Measurements from ENCODE around the gene NPAS1. TPM values are rescaled to one million over a fixed set of nuclear protein-coding genes. Genes with fewer than 3 reads are reported as not detected.
A peak's percentile ranks its signal among the peaks of the same experiment; 100 is the strongest.

The NPAS1 gene
- total and polyA plus RNA-seq, 2 experiments from 2014 or later: 5.6 to 9.8 TPM

DNA sequence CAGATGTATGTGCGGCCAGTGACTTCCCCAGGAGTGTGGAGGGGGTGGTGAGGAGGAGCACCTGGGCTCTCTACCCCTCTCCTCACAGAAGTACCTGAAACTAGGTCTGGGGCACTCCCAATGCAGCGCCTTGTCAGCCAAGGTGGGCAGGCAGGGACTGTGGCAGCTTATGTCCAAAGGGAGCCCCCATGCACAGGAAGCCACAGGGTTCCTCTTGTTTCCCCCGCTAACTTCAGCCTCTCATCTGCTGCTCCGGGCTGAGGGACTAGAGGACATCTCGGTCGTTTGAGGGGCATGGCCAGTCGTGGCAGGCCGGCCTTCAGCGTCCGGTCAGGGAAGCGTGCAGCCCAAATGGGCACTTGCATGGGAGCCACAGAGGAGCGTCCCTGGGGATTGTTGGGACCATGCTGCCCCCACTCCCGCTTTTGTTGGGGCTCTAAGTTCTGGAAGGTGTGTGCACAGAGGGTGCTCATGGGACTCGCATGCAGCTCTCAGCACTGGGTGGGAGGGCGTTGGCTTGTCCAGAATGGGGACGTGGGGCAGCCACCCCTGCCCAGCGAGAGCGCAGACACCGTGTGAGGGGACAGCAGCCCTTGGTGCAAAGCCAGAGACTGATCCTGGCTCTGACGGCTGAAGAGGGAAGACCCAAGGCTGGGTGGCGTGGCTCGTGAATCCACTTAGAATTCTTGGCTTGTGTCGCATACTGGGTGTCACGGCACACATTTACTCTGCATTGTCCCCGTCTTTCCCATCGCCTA, 16.6 kb upstream of the NPAS1 start:
- H3K4me1 ChIP-seq (ENCODE audit: insufficient read depth): peaks cover 7% of the 10 kb centered on the region; the same call in 1 of the 2 replicates
- no peaks in the 10 kb centered on the region for H4K20me1 ChIP-seq (replicated peaks; ENCODE audit: insufficient read depth)
- H3K9me2 ChIP-seq (ENCODE audit: insufficient read depth): no peaks in the 10 kb centered on the region
- no peak overlapping the region for H3K27ac ChIP-seq (ENCODE audit: low read depth)
- Mint-ChIP-seq H3K27ac (peak overlapping the region; percentile 70; the same call in 1 of the 2 replicates), H3K4me1 (peaks cover 25% of the 10 kb centered on the region), H3K4me3 (no peak overlapping the region), H3K27me3 (ENCODE audit: insufficient read depth, low read depth, poor library complexity) (peaks cover 20% of the 10 kb centered on the region), H3K9me3 (peaks cover 4% of the 10 kb centered on the region; the same call in 1 of the 3 replicates), H3K36me3 (ENCODE audit: low read depth) (peaks cover 27% of the 10 kb centered on the region)
- DNase-seq (ENCODE audit: low spot score) (no peak), ATAC-seq (no peak)
- no peaks in the 10 kb centered on the region for H3K27me3 ChIP-seq (ENCODE audit: insufficient read depth)
- H2AFZ ChIP-seq: no peak overlapping the region
- no peaks in the 10 kb centered on the region for H3K36me3 ChIP-seq (ENCODE audit: insufficient read depth)
- H3K4me3 ChIP-seq: no peak overlapping the region
- H3K79me2 ChIP-seq (replicated peaks; ENCODE audit: insufficient read depth): no peaks in the 10 kb centered on the region
- TF ChIP-seq JUNB (IDR thresholded peaks at IDR 0.05; ENCODE audit: unreplicated experiment) (no peak), EZH2 (IDR thresholded peaks at IDR 0.05; ENCODE audit: low read depth, unreplicated experiment) (no peak), ZNF114 (CRISPR knock-in tag; IDR thresholded peaks at IDR 0.05) (no peak), STAT1 (IDR thresholded peaks at IDR 0.05; ENCODE audit: unreplicated experiment) (no peak), POLR2AphosphoS5 (IDR thresholded peaks at IDR 0.05; ENCODE audit: low read depth) (no peak), ZNF331 (CRISPR knock-in tag; IDR thresholded peaks at IDR 0.05; ENCODE audit: low read depth) (no peak), EZH2phosphoT487 (IDR thresholded peaks at IDR 0.05; ENCODE audit: unreplicated experiment) (no peak), NANOG (IDR thresholded peaks at IDR 0.05; ENCODE audit: borderline replicate concordance) (no peak), CREB1 (CRISPR knock-in tag; IDR thresholded peaks at IDR 0.05; ENCODE audit: low read depth) (no peak)
- TF ChIP-seq, protein P1, sequence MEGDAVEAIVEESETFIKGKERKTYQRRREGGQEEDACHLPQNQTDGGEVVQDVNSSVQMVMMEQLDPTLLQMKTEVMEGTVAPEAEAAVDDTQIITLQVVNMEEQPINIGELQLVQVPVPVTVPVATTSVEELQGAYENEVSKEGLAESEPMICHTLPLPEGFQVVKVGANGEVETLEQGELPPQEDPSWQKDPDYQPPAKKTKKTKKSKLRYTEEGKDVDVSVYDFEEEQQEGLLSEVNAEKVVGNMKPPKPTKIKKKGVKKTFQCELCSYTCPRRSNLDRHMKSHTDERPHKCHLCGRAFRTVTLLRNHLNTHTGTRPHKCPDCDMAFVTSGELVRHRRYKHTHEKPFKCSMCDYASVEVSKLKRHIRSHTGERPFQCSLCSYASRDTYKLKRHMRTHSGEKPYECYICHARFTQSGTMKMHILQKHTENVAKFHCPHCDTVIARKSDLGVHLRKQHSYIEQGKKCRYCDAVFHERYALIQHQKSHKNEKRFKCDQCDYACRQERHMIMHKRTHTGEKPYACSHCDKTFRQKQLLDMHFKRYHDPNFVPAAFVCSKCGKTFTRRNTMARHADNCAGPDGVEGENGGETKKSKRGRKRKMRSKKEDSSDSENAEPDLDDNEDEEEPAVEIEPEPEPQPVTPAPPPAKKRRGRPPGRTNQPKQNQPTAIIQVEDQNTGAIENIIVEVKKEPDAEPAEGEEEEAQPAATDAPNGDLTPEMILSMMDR (conservative IDR thresholded peaks at IDR 0.05; ENCODE audit: low read depth in 2 of 2): no peak
- TF ChIP-seq, protein P2, sequence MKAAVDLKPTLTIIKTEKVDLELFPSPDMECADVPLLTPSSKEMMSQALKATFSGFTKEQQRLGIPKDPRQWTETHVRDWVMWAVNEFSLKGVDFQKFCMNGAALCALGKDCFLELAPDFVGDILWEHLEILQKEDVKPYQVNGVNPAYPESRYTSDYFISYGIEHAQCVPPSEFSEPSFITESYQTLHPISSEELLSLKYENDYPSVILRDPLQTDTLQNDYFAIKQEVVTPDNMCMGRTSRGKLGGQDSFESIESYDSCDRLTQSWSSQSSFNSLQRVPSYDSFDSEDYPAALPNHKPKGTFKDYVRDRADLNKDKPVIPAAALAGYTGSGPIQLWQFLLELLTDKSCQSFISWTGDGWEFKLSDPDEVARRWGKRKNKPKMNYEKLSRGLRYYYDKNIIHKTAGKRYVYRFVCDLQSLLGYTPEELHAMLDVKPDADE (IDR thresholded peaks at IDR 0.05): no peak
- TF ChIP-seq, protein P3, sequence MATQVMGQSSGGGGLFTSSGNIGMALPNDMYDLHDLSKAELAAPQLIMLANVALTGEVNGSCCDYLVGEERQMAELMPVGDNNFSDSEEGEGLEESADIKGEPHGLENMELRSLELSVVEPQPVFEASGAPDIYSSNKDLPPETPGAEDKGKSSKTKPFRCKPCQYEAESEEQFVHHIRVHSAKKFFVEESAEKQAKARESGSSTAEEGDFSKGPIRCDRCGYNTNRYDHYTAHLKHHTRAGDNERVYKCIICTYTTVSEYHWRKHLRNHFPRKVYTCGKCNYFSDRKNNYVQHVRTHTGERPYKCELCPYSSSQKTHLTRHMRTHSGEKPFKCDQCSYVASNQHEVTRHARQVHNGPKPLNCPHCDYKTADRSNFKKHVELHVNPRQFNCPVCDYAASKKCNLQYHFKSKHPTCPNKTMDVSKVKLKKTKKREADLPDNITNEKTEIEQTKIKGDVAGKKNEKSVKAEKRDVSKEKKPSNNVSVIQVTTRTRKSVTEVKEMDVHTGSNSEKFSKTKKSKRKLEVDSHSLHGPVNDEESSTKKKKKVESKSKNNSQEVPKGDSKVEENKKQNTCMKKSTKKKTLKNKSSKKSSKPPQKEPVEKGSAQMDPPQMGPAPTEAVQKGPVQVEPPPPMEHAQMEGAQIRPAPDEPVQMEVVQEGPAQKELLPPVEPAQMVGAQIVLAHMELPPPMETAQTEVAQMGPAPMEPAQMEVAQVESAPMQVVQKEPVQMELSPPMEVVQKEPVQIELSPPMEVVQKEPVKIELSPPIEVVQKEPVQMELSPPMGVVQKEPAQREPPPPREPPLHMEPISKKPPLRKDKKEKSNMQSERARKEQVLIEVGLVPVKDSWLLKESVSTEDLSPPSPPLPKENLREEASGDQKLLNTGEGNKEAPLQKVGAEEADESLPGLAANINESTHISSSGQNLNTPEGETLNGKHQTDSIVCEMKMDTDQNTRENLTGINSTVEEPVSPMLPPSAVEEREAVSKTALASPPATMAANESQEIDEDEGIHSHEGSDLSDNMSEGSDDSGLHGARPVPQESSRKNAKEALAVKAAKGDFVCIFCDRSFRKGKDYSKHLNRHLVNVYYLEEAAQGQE (IDR thresholded peaks at IDR 0.05; ENCODE audit: unreplicated experiment): no peak
- TF ChIP-seq, protein P4, sequence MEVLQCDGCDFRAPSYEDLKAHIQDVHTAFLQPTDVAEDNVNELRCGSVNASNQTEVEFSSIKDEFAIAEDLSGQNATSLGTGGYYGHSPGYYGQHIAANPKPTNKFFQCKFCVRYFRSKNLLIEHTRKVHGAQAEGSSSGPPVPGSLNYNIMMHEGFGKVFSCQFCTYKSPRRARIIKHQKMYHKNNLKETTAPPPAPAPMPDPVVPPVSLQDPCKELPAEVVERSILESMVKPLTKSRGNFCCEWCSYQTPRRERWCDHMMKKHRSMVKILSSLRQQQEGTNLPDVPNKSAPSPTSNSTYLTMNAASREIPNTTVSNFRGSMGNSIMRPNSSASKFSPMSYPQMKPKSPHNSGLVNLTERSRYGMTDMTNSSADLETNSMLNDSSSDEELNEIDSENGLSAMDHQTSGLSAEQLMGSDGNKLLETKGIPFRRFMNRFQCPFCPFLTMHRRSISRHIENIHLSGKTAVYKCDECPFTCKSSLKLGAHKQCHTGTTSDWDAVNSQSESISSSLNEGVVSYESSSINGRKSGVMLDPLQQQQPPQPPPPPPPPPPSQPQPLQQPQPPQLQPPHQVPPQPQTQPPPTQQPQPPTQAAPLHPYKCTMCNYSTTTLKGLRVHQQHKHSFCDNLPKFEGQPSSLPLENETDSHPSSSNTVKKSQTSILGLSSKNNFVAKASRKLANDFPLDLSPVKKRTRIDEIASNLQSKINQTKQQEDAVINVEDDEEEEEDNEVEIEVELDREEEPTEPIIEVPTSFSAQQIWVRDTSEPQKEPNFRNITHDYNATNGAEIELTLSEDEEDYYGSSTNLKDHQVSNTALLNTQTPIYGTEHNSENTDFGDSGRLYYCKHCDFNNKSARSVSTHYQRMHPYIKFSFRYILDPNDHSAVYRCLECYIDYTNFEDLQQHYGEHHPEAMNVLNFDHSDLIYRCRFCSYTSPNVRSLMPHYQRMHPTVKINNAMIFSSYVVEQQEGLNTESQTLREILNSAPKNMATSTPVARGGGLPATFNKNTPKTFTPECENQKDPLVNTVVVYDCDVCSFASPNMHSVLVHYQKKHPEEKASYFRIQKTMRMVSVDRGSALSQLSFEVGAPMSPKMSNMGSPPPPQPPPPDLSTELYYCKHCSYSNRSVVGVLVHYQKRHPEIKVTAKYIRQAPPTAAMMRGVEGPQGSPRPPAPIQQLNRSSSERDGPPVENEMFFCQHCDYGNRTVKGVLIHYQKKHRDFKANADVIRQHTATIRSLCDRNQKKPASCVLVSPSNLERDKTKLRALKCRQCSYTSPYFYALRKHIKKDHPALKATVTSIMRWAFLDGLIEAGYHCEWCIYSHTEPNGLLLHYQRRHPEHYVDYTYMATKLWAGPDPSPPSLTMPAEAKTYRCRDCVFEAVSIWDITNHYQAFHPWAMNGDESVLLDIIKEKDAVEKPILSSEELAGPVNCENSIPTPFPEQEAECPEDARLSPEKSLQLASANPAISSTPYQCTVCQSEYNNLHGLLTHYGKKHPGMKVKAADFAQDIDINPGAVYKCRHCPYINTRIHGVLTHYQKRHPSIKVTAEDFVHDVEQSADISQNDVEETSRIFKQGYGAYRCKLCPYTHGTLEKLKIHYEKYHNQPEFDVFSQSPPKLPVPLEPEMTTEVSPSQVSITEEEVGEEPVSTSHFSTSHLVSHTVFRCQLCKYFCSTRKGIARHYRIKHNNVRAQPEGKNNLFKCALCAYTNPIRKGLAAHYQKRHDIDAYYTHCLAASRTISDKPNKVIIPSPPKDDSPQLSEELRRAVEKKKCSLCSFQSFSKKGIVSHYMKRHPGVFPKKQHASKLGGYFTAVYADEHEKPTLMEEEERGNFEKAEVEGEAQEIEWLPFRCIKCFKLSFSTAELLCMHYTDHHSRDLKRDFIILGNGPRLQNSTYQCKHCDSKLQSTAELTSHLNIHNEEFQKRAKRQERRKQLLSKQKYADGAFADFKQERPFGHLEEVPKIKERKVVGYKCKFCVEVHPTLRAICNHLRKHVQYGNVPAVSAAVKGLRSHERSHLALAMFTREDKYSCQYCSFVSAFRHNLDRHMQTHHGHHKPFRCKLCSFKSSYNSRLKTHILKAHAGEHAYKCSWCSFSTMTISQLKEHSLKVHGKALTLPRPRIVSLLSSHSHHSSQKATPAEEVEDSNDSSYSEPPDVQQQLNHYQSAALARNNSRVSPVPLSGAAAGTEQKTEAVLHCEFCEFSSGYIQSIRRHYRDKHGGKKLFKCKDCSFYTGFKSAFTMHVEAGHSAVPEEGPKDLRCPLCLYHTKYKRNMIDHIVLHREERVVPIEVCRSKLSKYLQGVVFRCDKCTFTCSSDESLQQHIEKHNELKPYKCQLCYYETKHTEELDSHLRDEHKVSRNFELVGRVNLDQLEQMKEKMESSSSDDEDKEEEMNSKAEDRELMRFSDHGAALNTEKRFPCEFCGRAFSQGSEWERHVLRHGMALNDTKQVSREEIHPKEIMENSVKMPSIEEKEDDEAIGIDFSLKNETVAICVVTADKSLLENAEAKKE (CRISPR knock-in tag; IDR thresholded peaks at IDR 0.05): no peak
- H3K4me2 ChIP-seq: no peak overlapping the region
- peaks cover 4% of the 10 kb centered on the region; the same call in 1 of the 2 replicates for H3F3A ChIP-seq (replicated peaks; ENCODE audit: low read depth)

Measured in GM23338 (cell line).